AG04450 (cell line): ENCODE measurements around the gene SPARC. TPM values are rescaled to one million over a fixed set of nuclear protein-coding genes. Genes with fewer than 3 reads are reported as not detected.

Experiments
- CTCF ChIA-PET: fragments of 300-600, 350-600 bp; formaldehyde crosslinking; extraction: SDS; loops from one replicate; lab custom pipeline; 2022; ENCODE audit warnings: antibody characterized with exemption, inconsistent platforms; lab: Charles Lee
- POLR2A ChIA-PET: fragments of 350-600 bp; formaldehyde crosslinking; extraction: SDS; loops from one replicate; lab custom pipeline; 2021; ENCODE audit warnings: antibody characterized with exemption, inconsistent platforms; lab: Yijun Ruan, JAX
- DNase-seq: peaks from one replicate; pipeline ENCODE4 v3.0.0-alpha.2; 2011; ENCODE audit warnings: low read depth, low spot score
- H3K27ac ChIP-seq: one replicate; pipeline ENCODE4 v1.5.1; 2012; ENCODE audit warnings: low read depth, low read length, control low read depth
- H3K27me3 ChIP-seq: one replicate; pipeline ENCODE4 v1.6.0; 2012; ENCODE audit warnings: low read length; ENCODE audit not compliant: control insufficient read depth, insufficient read depth
- H3K4me3 ChIP-seq: 2 replicates; pipeline ENCODE4 v1.5.1; 2011; ENCODE audit warnings: mild to moderate bottlenecking, low read depth, low read length, control low read depth
- H3K9me3 ChIP-seq: 2 replicates; pipeline ENCODE4 v1.5.1; 2012; ENCODE audit warnings: low read length; ENCODE audit not compliant: control insufficient read depth, insufficient read depth
- polyA minus RNA-seq: library from RNA; depleted of rRNA, polyadenylated mRNA; stranded (reverse); fragments of >200 nt; gene quantifications from 2 replicates; pipeline ENCODE4 v1.2.3, GENCODE V29; 2011; rRNA and poly(A)+ RNA removed
- polyA plus RNA-seq: library from polyadenylated mRNA; depleted of rRNA; stranded (reverse); fragments of >200 nt; gene quantifications from 2 replicates; pipeline ENCODE4 v1.2.3, GENCODE V29; 2011; rRNA removed
- TF ChIP-seq, protein P1 (sequence below): IDR thresholded peaks from 2 replicates; pipeline ENCODE4 v1.5.1; 2011; ENCODE audit warnings: low read depth, low read length, control low read depth, inconsistent platforms

Gene SPARC, protein sequence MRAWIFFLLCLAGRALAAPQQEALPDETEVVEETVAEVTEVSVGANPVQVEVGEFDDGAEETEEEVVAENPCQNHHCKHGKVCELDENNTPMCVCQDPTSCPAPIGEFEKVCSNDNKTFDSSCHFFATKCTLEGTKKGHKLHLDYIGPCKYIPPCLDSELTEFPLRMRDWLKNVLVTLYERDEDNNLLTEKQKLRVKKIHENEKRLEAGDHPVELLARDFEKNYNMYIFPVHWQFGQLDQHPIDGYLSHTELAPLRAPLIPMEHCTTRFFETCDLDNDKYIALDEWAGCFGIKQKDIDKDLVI
- 5,773 and 5,780 TPM in 2 replicates for polyA plus RNA-seq
- polyA minus RNA-seq = 4,970 and 6,372 TPM in 2 replicates

DNA sequence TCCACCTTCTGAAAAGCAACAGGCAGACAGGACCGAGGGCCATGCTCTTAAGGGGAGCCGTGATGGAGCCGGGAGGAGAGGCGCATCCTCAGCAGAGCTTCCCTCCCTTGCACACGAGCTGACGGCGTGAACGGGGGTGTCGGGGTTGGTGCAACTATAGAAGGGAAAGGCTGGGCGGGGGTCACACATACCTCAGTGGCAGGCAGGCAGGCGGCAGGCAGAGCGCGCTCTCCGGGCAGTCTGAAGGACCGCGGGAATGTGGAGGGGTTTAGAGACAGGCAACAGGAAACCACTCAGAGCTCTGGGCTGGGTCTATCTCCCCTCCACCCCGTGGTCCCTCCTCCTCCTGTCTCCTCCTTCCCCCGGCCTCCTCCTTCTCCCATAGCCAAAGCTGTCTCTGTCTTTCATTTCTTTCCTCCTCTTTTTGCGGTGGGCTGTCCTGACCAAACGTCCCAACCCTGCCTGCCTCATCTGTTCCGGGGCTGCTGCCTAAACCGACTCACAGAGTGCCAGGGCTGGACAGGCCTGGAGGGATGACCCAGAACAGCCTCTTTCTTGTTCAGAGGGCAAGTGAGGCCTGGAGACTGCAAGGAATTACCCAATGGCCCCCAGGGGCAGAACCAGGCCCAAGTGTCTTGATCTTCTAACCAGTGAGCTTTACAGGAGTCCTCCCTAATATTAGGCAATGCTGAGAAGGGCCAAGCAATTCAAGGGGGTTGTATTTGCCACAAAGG is at the start of gene SPARC:
Gene SPARC (minus strand): TSS at position 242 of the 734 bp plus-strand sequence. CDS start 10,727 bp downstream, outside the sequence.
- DNase-seq = peak; percentile 90

DNA sequence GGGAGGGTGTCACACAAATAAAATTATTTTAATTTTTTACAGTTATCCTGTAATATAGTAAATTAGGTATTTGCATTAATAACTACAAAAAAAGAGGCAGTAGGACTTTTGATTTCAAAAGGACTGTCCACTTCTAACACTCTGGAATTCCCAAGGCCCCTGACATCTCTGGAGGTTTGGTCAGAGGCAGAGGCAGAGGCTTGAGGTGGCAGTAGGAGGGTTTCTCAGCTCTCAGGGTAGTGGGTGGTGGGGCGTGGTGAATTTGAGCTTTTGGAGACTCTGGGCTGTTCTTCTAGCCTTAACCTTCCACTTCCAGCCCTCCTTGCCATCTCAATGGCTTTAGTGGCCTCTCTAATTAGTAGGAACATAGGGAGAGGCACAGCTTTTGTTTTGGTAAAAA is 48.9 kb upstream of the SPARC start:
- Histone ChIP-seq H3K9me3 (no peaks in the 10 kb centered on the region), H3K27me3 (no peaks in the 10 kb centered on the region), H3K4me3 (no peak overlapping the region), H3K27ac (no peak overlapping the region)
- TF ChIP-seq, protein P1, sequence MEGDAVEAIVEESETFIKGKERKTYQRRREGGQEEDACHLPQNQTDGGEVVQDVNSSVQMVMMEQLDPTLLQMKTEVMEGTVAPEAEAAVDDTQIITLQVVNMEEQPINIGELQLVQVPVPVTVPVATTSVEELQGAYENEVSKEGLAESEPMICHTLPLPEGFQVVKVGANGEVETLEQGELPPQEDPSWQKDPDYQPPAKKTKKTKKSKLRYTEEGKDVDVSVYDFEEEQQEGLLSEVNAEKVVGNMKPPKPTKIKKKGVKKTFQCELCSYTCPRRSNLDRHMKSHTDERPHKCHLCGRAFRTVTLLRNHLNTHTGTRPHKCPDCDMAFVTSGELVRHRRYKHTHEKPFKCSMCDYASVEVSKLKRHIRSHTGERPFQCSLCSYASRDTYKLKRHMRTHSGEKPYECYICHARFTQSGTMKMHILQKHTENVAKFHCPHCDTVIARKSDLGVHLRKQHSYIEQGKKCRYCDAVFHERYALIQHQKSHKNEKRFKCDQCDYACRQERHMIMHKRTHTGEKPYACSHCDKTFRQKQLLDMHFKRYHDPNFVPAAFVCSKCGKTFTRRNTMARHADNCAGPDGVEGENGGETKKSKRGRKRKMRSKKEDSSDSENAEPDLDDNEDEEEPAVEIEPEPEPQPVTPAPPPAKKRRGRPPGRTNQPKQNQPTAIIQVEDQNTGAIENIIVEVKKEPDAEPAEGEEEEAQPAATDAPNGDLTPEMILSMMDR = no peak
- POLR2A ChIA-PET = interaction anchor here (1.3 to 1.6 kb wide), 3 partner anchors 49 to 61 kb away, joined by 3 to 10 read pairs (median 7); partner anchors contain the start of gene SPARC
- CTCF ChIA-PET = interaction anchor here (0.6 to 2.7 kb wide), 3 partner anchors 17 to 77 kb away, joined by 3 to 14 read pairs (median 12); no protein-coding TSS in a partner anchor
- DNase-seq = no peak

More for the DNA sequence above, at the start of gene SPARC:
- TF ChIP-seq, protein P1 = 0 out of 2 replicates have a peak, but pooled peaks have one; percentile 16
- CTCF ChIA-PET = interaction anchor here (0.7 to 1.9 kb wide), 5 partner anchors 9 to 84 kb away, joined by 3 to 13 read pairs (median 4); no protein-coding TSS in a partner anchor
- peak within 1 kb of the TSS; percentile 94 for H3K27ac ChIP-seq
- POLR2A ChIA-PET = interaction anchor here (0.6 to 2.9 kb wide), 28 partner anchors 9 to 444 kb away, joined by 3 to 272 read pairs (median 8); partner anchors contain the start of gene G3BP1
- no peaks in the 10 kb centered on the region for H3K27me3 ChIP-seq
- H3K4me3 ChIP-seq = peak within 1 kb of the TSS; percentile 99
- no peaks in the 10 kb centered on the region for H3K9me3 ChIP-seq

DNA sequence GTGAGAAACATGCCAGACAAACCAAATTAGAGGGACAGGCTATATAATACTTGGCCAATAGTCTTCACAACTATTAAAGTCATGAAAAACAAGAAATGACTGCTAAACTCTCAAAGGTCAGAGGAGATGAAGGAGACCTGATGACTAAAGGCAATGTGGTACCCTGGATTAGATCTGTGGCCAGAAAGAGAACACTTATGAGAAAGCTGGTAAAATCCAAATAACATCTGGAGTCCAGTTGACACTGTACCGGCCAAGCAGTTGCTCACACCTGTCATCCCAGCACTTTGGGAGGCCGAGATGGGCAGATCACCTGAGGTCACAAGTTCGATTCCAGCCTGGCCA is 47.3 kb upstream of the SPARC start:
- ChIA-PET POLR2A (no interaction called here), CTCF (no interaction called here)
- Histone ChIP-seq H3K9me3 (no peaks in the 10 kb centered on the region; the same call in 1 of the 2 replicates), H3K27me3 (no peaks in the 10 kb centered on the region), H3K4me3 (no peak overlapping the region), H3K27ac (no peak overlapping the region)
- TF ChIP-seq, protein P1 = no peak
- DNase-seq = no peak

DNA sequence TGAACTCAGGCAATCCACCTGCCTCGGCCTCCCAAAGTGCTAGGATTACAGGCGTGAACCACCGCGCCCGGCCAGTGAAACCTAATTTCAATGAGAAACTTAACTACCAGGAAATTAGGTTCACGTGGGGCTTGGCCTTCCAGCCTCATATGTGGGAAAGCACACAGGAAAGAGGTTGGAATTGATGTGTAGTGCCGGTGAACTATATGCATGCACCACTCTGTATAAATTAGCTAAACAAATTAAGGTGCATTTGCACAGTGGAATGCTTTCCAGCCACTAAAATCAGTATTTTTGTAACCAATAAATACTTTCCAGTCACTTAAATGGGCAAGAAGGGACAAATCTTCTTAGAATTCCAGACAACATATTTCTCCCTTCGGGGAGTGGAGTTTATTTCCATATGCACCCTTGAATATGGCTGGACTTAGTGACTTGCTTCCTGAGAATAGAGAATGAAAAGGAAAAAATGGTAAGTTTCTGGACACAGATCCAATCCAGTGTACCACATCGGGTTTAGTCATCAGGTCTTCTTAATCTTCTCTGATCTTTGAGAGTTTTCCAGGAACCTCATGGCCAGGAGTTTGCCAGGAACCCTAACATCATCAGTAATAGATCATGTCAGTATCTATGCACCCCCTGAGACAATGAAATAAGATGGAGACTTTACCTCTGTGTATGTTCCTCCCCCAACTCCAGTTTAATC is 46.8 kb upstream of the SPARC start:
- CTCF ChIA-PET = interaction anchor here (0.7 kb wide), 1 partner anchor 73 kb away, joined by 3 read pairs; no protein-coding TSS in a partner anchor
- H3K9me3 ChIP-seq = no peaks in the 10 kb centered on the region; the same call in 1 of the 2 replicates
- TF ChIP-seq, protein P1 = no peak
- POLR2A ChIA-PET = no interaction called here
- DNase-seq = no peak
- H3K4me3 ChIP-seq = no peak overlapping the region
- H3K27ac ChIP-seq = no peak overlapping the region
- no peaks in the 10 kb centered on the region for H3K27me3 ChIP-seq
